ENCODE results near the gene ATP2A3. TPM values are rescaled to one million over a fixed set of nuclear protein-coding genes. Genes with fewer than 3 reads are reported as not detected.
A peak's percentile ranks its signal among the peaks of the same experiment; 100 is the strongest.

The ATP2A3 gene
- total and polyA plus RNA-seq, 2 donors (not counting 3 experiments of a cell fraction or from before 2014, with no cell fraction given), result 0.37 to 0.55 TPM

GRCh38 chr17:3959295-3959899 lies 4.8 kb downstream of the ATP2A3 start:
- Histone ChIP-seq H3K27me3 (ENCODE audit: control insufficient read depth in 2 of 2, insufficient read depth in 2 of 2, low read length in 2 of 2) (peaks cover 20 to 25% of the 10 kb centered on the region in 2 experiments), H3K9ac (replicated peaks; ENCODE audit: extremely low read depth, insufficient read depth, low read length) (no peak overlapping the region), H3K9me3 (replicated peaks; ENCODE audit: control insufficient read depth, insufficient read depth, low read length) (no peaks in the 10 kb centered on the region), H3K36me3 (ENCODE audit: control insufficient read depth in 2 of 2, extremely low read depth in 1 of 2, insufficient read depth in 2 of 2, low read length in 2 of 2) (no peaks in the 10 kb centered on the region), H3K4me2 (ENCODE audit: insufficient read depth, low read length) (no peak overlapping the region), H3K27ac (ENCODE audit: insufficient read depth, low read depth, low read length) (no peak overlapping the region), H3K79me2 (ENCODE audit: control insufficient read depth, insufficient read depth, low read length) (no peaks in the 10 kb centered on the region), H3K9me1 (replicated peaks; ENCODE audit: control insufficient read depth, extremely low read depth, insufficient read depth, low read length) (no peaks in the 10 kb centered on the region), H3K4me3 (replicated peaks in 1 of 3; ENCODE audit: insufficient read depth in 1 of 3, low read depth in 1 of 3, low read length in 3 of 3) (no peak overlapping the region), H2AFZ (ENCODE audit: low read depth, low read length) (peak overlapping the region; percentile 9), H3K4me1 (ENCODE audit: control insufficient read depth, extremely low read depth, insufficient read depth, low read length) (peaks cover 5% of the 10 kb centered on the region), H4K20me1 (replicated peaks; ENCODE audit: control insufficient read depth, extremely low read depth, insufficient read depth, low read length) (no peaks in the 10 kb centered on the region)
- dilution Hi-C loops (cut with MboI; ENCODE audit: extremely low pct_ligation_motif_present, low sequenced_read_pairs) (no loop called here), intact Hi-C loops (cut with micrococcal nuclease) (no loop called here)
- ChIA-PET POLR2A (no interaction called here), CTCF (interaction anchor here (1.2 kb wide), 2 partner anchors 23 to 45 kb away, joined by 4 read pairs; no protein-coding TSS in a partner anchor)
- no TSS peak for BruUV-seq (replicated peaks)
- peak; percentile 59 for TF ChIP-seq FOS (IDR thresholded peaks at IDR 0.05; ENCODE audit: borderline replicate concordance, insufficient read depth, low read length)
- TF ChIP-seq GATA2 (IDR thresholded peaks at IDR 0.05; ENCODE audit: insufficient read depth, insufficient read length, low read depth, low read length), result no peak
- peak; percentile 54 for FAIRE-seq
- DNase-seq (ENCODE audit: low read depth, low spot score), result peak; percentile 64

- Histone ChIP-seq H3K79me2 (ENCODE audit: control insufficient read depth, insufficient read depth, low read length) (no peaks in the 10 kb centered on the region), H3K27me3 (ENCODE audit: control insufficient read depth in 2 of 2, insufficient read depth in 2 of 2, low read length in 2 of 2) (peaks cover 11 to 14% of the 10 kb centered on the region in 2 experiments), H3K4me1 (ENCODE audit: control insufficient read depth, extremely low read depth, insufficient read depth, low read length) (peaks cover 5% of the 10 kb centered on the region), H3K9me3 (replicated peaks; ENCODE audit: control insufficient read depth, insufficient read depth, low read length) (no peaks in the 10 kb centered on the region), H3K4me2 (ENCODE audit: insufficient read depth, low read length) (no peak overlapping the region), H4K20me1 (replicated peaks; ENCODE audit: control insufficient read depth, extremely low read depth, insufficient read depth, low read length) (no peaks in the 10 kb centered on the region), H3K4me3 (replicated peaks in 1 of 3; ENCODE audit: insufficient read depth in 1 of 3, low read depth in 1 of 3, low read length in 3 of 3) (no peak overlapping the region), H2AFZ (ENCODE audit: low read depth, low read length) (no peak overlapping the region), H3K36me3 (ENCODE audit: control insufficient read depth in 2 of 2, extremely low read depth in 1 of 2, insufficient read depth in 2 of 2, low read length in 2 of 2) (no peaks in the 10 kb centered on the region), H3K9ac (replicated peaks; ENCODE audit: extremely low read depth, insufficient read depth, low read length) (no peak overlapping the region), H3K27ac (ENCODE audit: insufficient read depth, low read depth, low read length) (no peak overlapping the region), H3K9me1 (replicated peaks; ENCODE audit: control insufficient read depth, extremely low read depth, insufficient read depth, low read length) (no peaks in the 10 kb centered on the region)
- BruUV-seq (replicated peaks), result no TSS peak
- dilution Hi-C loops (cut with MboI; ENCODE audit: extremely low pct_ligation_motif_present, low sequenced_read_pairs) (no loop called here), intact Hi-C loops (cut with micrococcal nuclease) (no loop called here)
- no peak for DNase-seq (ENCODE audit: low read depth, low spot score)
- POLR2A ChIA-PET, result no interaction called here
- TF ChIP-seq MAX (IDR thresholded peaks at IDR 0.05; ENCODE audit: insufficient read depth, insufficient read length) (no peak), POLR2A (IDR thresholded peaks at IDR 0.05; ENCODE audit: low read depth, low read length) (no peak), EZH2 (IDR thresholded peaks at IDR 0.05; ENCODE audit: borderline replicate concordance, low read depth, low read length, severe bottlenecking) (no peak), MYC (IDR thresholded peaks at IDR 0.05; ENCODE audit: low read depth, low read length) (no peak), FOS (IDR thresholded peaks at IDR 0.05; ENCODE audit: borderline replicate concordance, insufficient read depth, low read length) (no peak)
- CTCF ChIA-PET, result interaction anchor here (1.3 to 1.5 kb wide), 3 partner anchors 10 to 43 kb away, joined by 3 to 5 read pairs (median 4); no protein-coding TSS in a partner anchor
- FAIRE-seq, result no peak
Observed at GRCh38 chr17:3957735-3958599, 6.3 kb downstream of the ATP2A3 start.
